Left ventricle myocardium superior (tissue), 1 donor: ENCODE measurements around the gene ADI1. TPM values are rescaled to one million over a fixed set of nuclear protein-coding genes. Genes with fewer than 3 reads are reported as not detected.

ENCODE experiments used
- ATAC-seq: fragments of 200-7000 bp; cut with Tn5 transposase; one replicate; pipeline ENCODE4 v1.9.1; 2020; ENCODE audit warnings: mild to moderate bottlenecking, moderate library complexity
- DNase-seq: peaks from one replicate; pipeline ENCODE4 v3.0.0-alpha.2; 2020
- intact Hi-C: fragments of 100-400 bp; cut with micrococcal nuclease; formaldehyde crosslinking; loops from one replicate; pipeline ENCODE4 v1.11.0; 2022
- total RNA-seq: library from RNA; stranded (reverse); fragmentation: NEBNext Ultra II Directional; extraction: Animal tissue kit (Norgen Biotek cat#: 25700); gene quantifications from one replicate; pipeline ENCODE4 v1.2.1, GENCODE V29; 2021
- donor health status: DM: no; HTN: yes; CAD: no; lungs with severe emphysema.

ADI1 gene
- total RNA-seq, 1 donor from 2014 or later: 153 TPM

DNA sequence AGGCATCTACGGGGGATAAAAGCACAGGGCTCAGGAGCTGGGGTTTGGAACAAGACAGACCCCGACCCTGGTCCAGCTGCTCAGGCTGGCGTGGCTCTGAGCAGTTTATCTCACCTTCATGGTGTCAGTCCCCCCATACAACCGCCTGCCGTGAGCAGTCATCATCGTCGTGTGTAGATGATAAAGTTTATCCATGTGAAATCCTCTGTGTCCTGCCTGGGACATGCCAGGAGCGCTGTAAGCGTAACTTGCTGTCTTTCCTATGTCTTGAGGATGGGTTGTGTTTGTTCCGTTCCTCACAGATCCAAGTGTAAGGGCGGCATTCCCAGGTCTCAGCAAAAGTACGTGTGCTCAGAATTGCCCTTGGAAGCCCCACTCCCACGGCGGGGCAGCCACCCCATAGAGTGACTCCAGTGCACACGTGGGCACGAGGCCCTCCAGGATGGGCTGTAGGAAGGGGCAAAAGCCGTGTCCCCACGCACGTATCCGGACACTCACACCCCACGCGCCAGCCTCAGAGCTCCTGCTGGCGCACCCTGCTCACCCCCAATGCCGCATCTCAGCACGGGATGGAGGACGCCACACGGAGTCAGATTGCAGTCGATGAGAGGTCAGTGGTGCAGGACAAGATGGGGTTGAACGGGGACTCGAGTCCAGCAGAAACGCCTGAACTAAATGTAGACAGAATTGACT is 50.9 kb downstream of the ADI1 start:
- intact Hi-C loops: no loop called here
- DNase-seq (no peak), ATAC-seq (no peak)

DNA sequence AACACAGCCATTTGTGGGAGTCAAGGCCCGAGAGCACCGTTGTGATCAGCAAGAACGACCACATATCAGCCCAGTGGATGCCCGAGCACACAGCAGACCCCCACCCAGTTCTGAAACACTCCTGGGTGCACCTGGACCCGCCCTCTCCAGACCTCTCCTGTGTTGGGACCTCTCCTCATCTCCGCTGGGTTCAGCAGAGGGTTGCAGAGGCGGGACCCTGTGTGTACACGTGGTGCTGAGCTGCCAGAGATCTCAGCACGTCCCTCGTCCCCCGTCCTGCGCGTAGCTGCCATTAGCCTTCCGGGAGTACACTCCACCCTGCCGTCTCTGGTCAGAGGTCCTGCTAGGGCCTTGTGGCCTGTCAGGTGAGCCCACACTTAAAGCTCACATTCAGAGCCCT is 51.7 kb downstream of the ADI1 start:
- no peak for ATAC-seq
- DNase-seq: no peak
- intact Hi-C loops: no loop called here

DNA sequence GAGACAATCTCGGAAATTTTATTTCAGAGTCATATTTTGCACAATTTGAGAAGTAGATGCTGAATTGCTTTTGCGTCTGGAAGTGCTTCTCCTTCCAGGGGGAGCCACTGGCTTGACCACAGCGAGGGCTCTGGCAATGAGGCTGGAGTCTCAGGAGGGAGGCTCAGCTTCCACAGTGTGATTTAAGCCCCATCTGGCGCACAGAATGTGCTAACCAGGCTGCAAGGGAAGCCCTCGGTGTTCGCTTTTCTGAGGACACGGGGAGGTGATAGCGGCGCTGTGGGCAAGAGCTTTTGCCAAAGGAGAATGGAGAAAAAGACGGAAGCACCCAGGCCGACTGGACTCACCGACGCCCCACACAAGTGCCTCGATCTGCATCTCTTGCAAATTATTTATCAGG is 52.4 kb downstream of the ADI1 start:
- intact Hi-C loops: no loop called here
- DNase-seq (no peak), ATAC-seq (no peak)

DNA sequence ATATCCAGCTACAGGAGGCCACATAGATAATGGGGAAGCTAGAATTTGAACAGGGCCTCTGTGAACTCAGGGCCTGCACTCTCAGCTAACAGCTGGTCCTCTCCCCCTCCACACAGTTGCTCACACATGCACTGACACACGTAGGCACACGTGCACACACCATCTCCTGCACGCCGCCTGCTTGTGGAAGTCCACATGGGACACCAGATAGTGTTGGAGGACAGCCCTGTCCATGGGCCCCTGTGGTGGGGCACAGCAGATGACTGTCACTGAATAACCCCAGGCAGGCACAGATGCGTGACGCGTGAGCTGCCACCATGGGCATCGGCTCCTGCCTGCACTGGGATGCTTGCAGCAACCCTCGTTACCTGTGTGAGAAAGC is 52.9 kb downstream of the ADI1 start:
- intact Hi-C loops: no loop called here
- ATAC-seq (no peak), DNase-seq (no peak)

DNA sequence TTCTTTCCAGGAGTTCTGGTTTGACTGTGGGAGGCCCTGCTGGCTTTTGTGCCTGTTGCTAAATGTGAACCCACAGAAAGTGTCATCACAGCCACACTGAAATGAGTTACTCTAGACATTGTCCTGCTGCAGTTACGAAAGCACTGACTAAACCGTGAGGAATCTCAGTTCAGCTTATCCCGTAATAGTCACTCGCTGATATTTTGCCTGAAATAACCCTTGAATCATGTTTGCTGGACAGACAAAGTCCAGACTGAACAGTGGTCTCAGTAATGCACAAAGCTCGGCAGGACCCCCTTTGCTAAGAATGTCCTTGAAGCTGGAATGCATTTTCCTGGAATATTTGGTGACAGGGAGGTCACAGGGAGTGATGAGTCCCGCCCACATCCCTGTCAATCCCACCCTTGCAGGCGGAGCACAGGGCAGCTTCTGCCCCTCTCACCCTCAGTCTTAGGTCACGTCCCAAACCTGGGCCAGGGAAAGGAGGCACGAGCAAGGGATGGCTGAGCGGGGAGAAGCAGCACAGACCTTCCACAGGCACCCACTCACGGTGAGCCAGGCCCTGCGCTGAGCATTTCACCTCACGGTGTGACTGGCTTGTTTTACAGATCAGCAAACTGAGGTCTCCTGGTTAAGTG is 53.4 kb downstream of the ADI1 start:
- no peak for DNase-seq
- intact Hi-C loops: no loop called here
- ATAC-seq: peak; percentile 35

DNA sequence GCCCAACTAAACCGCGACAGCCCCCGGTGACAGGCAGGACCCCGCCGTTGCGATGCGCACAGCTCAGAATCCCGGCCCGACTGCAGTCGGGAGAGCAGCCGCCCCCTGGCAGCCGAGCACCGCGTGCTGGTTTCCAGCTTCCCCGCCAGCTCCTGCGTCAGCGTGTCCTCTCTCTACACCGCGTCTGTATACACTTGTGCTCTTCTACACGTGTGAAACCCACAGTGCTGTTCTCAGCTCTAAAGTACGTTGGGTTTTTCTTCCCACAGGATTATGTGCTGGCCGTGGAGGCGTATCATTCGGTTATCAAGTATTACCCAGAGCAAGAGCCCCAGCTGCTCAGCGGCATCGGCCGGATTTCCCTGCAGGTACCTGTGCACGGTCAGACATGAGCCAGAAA is 54.0 kb downstream of the ADI1 start:
- no peak for ATAC-seq
- intact Hi-C loops: no loop called here
- no peak for DNase-seq

DNA sequence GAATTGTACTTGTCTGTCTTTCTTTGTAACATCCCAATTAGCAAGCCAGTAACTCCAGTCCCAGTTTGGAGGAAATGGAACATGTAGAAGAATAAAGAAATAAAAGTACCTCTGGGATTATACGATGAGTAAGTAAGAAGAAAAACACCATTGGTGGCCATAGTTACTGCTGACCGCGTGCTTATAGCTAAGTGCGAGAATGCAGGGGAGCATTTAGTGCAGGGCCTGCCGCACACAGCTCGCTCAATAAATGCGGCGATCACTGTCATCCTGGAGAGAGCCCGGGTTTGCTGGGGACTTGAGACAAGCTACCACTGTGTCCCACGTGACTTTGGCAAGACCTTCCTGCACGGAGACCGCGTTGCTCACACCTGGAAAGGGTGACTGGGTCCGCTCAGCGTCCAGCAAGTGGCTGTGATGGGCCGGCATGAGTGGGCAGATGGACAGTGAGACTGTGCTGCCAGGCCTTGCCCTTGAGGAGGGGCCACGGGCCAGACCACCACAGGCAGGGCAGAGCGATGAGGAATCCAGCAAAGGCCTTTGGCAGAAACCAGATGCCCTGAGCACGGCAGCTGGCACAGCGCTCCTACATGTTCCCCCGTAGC is 54.8 kb downstream of the ADI1 start:
- ATAC-seq (no peak), DNase-seq (no peak)
- intact Hi-C loops: no loop called here

DNA sequence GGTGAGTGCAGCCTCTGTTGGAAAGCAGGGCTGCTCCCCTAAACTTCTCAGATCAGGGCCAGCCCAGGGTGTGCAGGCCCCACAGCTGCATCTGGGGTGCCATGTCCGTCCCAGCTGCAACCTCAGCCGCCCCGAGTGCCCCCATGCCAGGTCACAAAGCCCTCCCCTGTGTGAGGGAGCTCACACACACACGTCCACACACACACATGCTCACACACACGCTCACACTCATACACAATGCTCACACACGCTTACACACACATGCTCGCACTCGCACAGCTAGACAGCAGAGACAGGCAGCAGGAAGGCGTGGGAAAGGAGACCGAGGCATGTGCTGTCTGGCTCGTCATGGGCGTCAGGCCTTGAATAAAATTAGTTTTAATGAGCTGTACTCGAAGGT is 55.4 kb downstream of the ADI1 start:
- DNase-seq (no peak), ATAC-seq (no peak)
- intact Hi-C loops: no loop called here

DNA sequence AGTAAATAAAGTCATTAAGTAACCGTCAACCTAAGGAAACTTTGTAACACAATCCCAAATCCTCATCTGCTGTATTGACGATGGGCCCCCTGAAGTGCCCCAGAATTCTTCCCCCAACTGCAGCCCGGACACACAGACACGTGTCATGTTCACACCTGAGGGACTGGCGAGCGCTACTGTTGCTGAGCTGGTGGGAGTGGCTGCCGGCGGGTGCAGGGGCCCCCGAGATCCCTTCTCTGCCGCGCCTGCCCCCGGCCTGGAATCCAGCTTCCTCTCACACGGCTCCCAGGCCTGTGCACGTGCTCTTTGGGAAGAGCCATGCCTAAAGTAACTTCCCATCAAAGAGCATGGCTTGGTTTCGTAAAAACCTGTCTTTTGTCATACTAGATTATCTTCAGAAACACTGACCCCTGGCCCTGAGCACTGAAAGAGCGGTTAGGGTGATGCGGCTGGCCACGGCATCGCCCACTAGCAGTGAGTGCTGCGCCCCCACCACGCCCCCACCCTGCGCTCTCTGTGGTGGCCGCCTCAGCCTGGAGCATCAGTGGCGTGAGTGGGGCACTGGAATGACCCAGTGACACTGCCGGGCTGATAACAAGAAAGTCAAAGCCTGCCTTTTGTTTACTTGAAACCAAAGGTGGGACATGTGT is 56.0 kb downstream of the ADI1 start:
- no peak for ATAC-seq
- intact Hi-C loops: no loop called here
- no peak for DNase-seq

DNA sequence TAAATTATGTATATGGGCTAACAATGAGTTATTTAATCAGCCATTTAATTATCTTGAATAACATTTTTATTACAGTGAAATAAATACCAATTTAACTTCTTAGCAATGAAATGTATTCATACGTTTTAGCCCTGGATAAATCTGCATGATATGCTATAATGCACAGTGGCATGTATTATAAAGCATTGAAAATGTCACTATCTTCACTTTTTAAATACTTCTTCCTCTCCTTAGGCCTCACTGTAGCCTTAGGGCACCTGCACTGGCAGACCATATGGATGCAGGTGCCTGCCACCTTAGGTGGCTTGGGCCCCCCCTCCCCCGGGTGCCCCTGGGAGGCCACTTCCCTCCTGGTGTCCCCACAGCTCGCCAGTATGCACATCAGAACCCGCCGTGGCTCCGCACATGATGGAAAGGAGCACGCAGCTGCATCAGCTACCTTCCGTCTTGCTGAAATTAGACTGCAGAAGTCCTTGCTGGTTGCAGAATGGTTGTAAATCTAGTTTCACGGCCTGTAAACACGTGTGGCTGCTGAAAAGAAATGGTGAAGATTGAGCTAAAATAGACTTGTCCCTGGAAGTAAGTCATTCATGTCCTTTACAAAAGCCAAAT is 56.7 kb downstream of the ADI1 start:
- DNase-seq (no peak), ATAC-seq (no peak)
- intact Hi-C loops: no loop called here

DNA sequence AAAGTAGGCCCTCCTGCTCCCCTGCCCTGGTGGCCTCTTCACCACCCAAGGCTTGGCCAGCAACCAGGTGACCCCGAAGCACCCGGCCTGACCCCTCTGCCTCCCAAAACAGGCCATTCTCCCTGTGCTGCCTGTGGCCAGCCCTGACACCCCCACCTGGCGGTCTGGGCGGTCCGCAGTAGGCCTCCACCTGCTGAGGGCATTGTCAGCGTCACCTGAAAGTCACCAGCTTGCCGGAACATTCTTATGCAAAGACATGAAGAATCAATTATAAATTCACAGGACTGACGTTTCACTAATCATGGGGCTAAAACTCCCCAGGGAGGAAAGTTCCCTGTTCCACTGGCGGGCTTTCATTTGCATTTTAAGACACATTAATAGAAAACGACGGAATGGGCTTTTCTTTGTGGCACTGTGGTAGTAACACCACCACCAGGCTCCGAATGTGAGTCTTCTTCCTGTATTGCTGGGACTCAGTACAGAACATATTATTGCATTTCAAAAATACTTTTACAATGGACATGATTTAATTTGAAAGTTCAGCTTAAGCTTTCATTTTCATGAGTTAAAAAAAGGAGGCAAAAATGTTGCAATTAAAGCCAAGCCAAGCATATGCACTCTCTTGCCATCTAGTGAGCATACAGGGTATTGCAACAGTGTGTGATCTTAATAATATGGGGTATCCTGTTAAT is 57.4 kb downstream of the ADI1 start:
- intact Hi-C loops: no loop called here
- ATAC-seq (no peak), DNase-seq (no peak)

DNA sequence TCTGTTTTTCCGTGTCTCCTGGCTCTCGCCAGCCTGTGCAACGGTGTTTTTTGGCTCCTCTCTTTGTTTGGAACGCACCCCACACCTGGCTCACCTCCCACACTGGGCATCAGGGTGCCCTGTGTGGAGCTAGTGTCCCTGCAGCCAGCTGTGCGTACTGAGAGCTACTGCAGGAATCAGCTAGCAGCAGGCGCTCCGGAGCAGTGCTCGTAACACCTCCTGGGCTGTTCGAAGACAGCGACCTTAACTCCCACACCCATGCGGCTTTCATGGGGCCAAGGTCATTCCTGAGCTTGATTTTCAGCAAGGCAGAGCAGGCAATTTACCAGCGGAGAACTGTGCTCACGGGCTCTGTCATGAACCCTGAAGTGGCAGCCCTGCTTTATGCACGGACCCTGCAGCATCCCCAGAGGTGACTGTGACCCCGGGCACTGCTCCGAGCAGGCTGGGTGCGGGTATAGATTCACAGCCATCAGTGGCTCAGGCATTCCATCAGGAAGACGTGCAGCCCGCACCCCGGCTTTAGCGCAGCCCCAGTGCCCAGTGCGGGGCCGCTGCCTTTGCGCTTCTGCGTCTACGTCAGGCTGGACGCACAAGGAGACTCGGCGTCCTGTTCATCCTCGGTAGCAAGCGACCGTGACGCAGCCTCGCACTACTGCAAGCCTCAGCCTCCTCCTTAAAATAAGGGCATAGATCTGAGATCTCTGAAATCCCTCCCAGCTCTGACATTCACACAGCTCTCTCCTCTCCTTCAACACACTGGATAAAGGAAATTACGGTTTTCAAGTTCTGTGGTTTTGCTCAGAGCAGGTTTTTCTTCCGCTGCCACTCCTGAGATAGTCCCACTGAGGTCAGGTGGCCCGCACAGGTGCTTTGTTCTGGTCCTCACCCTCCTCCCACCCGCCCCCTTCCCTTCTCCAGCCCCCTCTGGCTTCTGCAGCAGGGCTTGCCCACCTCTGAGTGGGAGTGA is 58.2 kb downstream of the ADI1 start:
- peak; percentile 73 for DNase-seq
- intact Hi-C loops: no loop called here
- ATAC-seq: peak; percentile 65

DNA sequence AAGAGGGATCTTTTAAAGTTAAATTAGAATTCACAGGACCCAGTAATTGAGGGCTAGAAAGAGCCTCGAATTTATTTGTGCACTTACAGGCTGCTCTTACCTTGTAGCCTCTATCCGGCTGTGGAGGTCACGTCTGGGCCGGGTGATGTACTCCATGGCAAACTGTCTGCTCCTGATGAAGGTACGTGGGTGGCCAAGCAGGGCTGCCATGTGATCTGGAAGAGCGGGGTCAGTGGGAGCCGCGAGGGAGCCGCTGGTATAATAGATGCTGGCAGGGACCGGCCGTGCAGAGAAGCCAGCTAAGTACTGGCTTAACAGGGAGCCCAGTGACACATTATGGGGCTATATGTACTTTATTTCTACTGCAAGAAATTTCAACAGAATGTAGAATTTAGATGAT is 59.2 kb downstream of the ADI1 start:
- DNase-seq (peak; percentile 61), ATAC-seq (peak; percentile 63)
- intact Hi-C loops: no loop called here

DNA sequence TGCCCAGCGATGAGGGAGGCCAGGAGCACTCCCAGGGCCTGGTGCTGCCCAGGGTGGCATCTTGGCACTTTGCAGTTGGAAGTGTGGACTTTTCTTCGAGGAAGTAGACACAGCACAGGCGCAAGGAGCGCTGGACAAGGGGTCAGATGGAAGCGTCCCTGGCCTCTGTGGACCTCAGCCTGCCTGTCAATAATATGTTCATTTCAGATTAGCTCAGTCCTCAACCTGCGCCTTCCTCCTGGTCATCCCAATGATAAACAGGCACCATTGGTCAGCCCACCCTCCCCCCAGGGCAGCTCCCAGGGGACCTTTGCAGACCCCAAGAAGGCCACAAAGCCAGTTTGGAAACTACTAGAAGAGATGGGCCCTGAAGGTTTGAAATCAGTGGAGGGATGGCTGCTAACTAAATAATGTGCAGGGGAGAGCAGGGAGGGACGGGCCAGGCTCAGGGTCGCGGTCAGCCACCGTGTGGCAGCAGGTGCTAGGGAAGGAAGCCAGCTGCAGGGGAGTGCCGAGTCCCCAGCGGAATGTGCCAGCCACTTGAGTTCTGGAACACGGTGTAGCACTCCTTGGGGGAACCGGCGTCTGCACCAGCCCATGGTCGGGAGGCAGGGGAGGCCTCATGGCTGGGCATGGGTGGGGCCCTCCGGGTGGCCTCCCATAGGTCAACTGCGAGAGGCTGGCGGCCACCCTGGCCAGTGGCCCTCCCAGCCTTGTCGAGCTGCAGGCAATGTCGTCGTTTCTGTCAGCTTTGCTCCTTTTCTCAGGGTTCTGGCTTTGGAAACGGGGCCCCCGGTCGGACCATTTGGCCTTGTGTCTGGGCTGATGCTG is 59.9 kb downstream of the ADI1 start:
- intact Hi-C loops: no loop called here
- peak; percentile 92 for ATAC-seq
- DNase-seq: peak; percentile 88

DNA sequence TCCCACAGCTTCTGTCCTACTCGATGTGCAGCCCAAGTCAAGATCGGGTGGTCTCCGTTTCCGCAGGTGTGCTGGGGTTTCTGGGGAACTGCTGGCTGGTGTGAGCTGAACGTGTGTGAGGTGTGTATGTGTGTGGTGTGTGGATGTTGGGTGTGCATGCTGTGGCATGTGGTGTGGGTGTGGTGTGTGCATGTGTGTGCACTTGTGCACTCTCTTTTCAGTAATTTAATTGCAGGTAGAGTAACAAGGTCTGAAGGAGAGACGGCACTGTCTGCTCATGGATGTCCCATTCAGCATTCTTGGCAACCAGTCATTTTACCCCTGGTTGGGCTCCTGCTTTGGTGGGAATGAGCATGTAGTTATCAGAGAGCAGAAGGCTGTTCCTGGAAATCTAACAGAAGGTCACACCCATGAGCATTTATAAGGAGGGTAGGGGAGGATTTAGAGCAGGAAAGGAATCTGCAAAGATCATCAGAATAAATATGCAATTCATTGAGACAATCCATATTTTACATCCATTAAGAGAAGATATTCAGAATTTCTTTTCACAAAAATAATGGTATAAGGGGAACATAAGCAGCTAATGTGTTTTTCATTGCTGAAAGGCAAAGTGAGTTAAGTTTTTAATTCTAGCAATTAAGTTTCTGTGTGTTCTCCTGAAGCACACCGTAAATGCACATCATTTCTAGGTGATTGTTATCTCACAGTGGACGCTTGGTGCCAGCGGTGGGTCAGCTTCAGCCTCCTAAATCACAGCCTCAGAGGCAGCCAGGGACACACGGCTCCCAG is 60.7 kb downstream of the ADI1 start:
- DNase-seq (no peak), ATAC-seq (no peak)
- intact Hi-C loops: no loop called here

DNA sequence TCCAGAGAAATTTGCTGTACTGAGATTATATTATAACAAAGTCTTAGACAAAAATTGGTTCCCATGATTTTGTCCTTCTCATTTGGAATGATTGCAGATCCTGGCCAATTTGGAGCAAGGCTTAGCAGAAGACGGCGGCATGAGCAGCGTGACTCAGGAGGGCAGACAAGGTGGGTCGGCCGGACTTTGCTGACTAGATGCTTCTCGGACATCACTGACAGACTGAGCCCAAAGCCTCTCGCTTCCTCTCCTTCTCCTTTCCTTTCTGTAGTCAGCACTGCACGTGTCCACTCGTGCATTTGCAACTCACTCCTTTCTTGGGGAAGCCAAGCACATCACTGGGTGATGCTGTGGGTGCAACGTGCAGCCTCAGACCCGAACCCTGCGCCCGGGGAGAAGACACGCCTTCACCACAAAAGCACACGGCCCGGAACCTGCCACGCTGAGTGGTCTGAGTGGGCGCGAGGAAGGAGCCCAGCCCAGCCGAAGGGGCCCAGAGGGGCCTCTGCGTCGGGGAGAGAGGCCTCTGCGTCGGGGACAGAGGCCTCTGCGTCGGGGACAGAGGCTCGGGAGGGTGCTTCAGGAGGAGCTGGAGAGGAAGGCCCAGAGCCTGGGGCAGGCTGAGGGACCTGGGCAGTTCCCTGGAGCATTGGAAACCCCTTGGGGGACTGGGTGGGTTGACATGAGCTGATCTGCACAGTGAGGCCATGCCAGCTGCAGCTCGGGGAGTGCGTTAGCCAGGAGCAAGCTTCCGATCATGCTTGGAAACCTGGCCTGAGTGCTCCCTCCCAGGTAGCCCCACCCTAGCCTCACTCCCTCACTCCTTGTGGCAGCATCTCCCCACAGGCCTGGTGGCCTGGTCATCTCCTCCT is 61.6 kb downstream of the ADI1 start:
- intact Hi-C loops: no loop called here
- ATAC-seq: no peak

More for the DNA sequence above, 61.6 kb downstream of the ADI1 start:
- no peak for DNase-seq
